ENCODE measurements around the gene IL16.

Gene IL16

DNA sequence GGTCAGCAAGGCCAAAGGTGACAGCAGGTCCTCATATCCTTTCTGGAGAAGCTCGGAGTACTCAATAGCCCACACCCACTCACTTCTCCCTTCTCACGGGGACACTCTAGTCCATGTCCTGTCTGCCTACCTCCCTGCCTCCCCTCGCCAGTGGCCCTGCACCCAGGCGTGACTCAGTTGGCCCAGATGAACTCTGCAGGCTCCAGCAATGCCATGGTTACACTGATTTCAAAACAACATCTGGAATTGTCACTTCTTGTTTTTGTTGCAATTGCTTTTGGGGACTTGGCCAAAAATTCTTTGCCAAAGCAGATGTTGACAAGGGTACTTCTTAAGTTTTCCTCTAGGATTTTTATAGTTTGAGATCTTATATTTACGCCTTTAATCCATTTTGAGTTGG is 13.0 kb downstream of the IL16 start:
- DNase-seq (ENCODE audit: low read depth) = no peak

DNA sequence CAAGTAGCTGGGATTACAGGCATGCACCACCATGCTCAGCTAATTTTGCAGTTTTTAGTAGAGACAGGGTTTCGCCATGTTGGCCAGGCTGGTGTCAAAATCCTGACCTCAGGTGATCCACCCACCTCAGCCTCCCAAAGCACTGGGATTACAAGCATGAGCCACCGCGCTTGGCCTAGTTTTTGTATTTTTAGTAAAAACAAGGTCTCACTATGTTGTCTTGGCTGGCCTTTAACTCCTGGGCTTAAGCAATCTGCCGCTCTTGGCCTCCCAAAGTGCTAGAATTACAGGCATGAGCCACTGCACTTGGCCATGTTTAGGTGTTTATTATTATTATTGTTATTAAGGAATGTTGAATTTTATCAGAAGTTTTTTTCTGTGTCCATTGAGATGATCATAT is 14.7 kb downstream of the IL16 start:
- DNase-seq (ENCODE audit: low read depth) = no peak

DNA sequence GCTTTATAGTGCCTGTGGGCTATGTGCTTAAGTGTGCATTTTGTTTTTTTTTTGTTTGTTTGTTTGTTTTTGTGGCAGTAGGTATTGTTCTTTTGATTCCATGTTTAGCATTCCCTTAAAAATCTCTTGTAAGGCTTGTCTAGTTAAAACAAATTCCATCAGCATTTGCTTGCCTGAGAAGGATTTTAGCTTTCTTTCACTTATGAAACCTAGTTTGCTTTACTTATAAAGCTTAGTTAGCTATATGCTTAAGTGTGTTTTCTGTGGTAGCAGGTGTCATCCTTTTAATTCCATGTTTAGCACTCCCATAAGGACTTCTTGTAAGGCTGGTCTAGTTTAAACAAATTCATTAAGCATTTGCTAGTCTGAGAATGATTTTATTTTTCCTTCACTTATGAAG is 17.3 kb downstream of the IL16 start:
- no peak for DNase-seq (ENCODE audit: low read depth)

DNA sequence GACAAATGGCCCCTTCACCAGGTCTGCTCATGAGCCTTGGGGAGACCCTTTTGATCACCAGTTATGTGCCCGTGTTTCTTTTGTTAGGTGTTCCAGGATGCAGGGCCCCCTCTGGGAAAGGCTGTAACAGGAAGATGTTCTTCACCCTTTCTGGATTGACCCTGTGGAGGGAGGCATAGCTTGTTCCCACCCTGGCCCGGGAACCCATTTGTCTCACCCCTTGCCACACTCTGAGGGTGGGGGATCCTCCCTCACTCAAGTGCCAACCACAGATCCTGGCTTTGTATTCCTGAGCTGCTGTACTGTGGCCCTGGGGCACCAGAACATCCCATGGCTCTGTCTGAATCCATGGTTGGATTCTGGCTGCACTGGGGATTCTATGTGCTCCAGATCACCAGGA is 18.9 kb downstream of the IL16 start:
- DNase-seq (ENCODE audit: low read depth) = no peak

DNA sequence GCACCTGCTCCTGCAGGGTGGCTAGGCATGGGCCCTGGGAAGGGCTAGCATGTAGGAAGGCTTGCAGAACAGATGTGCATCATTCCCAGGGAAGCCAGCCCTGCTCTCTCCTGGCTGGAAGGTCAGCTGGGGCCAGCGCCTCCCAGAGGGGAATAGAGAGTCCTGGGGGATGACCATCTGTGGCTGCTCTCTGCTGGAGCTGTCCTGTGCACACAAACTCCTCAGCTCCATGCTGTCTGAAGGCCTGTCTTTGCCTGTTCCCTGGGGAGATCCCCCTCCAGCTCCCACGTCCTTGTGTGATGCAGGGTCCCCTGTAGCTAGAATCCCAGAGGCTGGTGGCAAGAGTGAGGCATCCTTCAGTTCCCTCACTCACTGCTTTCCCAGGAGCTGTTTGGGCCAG is 19.3 kb downstream of the IL16 start:
- DNase-seq (ENCODE audit: low read depth) = no peak

DNA sequence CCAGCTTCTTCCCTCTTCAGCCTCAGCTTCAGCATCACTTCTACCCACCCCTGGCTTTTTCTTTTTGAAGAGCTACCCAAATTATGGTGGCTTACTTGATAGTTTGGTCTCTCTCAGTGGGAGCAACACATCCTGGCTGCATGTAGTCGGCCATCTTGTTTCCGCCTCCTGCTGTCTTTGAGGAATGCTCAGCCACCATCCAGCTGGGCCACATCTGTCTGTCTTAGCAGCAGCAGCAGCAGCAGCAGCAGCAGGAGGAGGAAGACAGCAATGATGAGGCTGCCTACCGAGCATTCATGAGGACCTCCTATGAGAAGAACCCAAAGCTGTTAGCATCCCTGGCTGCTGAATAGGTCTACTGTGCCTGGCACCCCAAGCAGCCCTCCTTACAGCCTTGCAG is 19.7 kb downstream of the IL16 start:
- DNase-seq (ENCODE audit: low read depth) = no peak

DNA sequence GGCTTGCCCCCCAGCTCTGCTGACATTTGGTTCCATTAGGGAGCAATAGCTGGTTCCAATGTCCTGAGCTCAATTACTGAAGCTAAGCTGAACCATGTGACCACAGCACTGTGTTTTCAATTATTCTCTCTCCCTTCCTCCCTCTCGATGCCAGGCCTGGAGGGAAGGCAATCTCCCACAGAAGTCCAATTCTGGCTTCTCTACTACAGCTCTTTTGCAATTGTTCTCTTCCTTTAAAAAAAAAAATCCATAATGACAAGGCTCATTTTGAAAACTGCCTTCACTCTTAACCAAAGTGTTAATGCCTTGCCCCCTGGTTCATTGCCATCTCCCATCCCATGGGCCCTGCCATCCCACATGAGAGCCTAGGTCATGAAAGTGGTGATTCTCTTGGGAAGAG is 24.8 kb downstream of the IL16 start:
- peak; percentile 47 for DNase-seq (ENCODE audit: low read depth)

DNA sequence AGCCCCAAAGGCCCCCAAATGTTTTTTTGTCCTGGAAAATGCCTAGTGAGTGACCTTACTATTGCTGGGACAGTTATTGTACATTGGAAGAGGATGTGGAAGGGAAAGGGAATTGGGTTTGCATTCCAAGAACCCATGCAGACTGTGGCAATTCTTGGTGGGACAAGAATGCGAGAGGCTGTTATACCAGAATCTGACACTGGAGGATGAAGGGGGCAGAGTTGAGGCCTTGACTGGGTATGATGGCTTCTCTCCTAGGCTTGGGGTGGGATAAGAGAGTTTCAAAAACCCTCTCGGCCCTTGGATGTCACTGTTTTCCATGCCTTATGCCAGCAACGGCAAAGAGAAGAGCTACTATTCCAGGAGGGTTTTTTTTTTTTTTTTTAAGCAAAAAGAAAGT is 25.3 kb downstream of the IL16 start:
- no peak for DNase-seq (ENCODE audit: low read depth)

DNA sequence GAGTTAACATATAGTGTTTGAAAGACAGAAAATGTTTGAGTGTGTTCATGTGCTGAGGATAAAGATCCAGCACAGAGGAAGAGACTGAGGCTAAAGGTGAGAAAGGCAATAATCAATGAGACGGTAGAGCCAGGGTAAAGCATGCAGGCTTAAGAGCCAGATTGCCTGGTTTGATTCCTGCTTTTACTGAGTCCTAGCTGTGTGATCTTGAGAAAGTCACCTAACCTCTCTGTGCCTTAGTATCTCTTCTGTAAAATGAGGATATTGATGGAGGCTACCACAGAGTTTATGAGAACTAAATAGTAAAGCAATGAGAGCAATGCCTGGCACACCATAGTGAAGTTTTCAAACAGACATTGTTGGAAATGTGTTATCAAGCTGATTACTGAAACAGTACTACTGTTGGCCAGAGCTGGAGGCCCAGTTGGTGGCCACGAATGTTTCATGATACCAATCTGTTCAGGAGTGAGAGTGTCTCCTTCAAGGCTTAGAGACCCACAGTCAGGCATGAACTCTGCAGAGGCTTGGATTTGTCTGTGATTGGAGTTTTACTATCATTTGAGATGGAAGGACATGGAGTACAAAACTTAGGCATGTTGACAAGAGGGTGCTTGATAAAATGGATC is 26.8 kb downstream of the IL16 start:
- DNase-seq (ENCODE audit: low read depth) = no peak

DNA sequence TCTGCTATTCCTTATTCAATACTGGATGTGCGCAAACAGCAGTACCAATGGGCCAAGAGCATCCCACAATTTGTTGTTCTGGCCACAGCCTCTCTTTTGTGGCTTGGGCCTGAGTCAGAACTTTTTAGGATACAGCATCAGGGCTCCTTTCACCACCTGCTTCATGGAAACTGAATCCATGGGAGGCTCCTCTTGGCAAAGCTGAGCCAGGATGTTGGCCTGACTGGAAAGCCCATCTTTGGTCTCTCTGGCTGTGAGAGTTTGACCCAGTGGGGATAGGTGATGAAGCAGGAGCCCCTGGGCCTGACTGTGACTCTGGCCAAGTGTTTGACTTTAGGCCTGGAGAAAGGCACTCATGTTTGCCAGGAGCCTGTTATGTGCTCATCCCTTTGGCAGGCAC is 27.6 kb downstream of the IL16 start:
- no peak for DNase-seq (ENCODE audit: low read depth)

DNA sequence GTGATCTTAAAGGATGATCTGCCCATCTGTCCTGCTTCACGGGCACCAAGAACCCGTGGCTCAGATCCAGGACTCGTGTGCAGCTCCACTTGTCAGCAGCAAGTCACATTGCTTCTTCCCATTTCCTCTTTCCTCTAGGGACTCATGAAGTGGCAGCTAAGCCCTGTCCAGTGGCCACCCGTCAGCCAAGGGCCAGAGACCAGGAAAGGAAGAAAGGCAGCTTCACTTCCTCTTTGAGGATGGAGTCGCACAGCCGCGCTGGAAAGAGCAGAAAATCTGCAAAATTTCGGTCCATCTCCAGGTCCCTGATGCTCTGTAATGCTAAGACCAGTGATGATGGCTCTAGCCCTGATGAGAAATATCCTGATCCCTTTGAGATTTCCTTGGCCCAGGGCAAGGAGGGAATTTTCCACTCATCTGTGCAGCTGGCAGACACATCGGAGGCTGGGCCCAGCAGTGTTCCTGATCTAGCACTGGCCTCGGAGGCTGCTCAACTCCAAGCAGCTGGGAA is 28.5 kb downstream of the IL16 start:
- no peak for DNase-seq (ENCODE audit: low read depth)

DNA sequence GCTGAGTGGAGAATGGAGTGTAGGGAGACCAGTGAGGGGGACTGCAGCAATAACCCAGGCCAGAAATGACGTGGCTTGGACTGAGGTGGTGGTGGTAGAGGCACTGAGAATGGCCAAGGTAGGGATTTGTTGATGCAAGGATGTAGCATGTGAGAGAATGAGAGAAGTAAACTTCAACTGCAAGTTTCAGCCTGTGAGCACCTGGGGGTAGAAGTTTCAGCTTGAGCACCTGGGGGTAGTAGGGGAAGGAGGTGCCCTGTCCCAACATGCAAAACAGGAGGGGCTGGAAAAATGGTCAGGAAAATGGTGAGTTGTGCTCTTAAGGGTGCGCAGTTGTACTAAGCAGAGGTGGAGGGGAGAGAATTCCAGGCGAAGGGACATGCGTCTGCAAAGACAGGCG is 31.0 kb downstream of the IL16 start:
- no peak for DNase-seq (ENCODE audit: low read depth)

DNA sequence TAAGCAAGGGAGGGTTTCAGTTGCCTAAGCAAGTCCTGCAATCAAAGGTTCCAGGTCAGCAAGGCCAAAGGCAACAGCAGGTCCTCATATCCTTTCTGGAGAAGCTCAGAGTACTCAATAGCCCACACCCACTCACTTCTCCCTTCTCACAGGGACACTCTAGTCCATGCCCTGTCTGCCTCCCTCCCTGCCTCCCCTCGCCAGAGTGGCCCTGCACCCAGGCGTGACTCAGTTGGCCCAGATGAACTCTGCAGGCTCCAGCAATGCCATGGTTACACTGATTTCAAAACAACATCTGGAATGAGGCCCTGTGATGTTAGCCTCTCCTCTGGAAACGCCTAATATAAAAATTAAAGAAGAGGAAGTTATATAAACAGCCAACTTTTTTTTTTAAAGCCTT is 32.9 kb downstream of the IL16 start:
- no peak for DNase-seq (ENCODE audit: low read depth)

DNA sequence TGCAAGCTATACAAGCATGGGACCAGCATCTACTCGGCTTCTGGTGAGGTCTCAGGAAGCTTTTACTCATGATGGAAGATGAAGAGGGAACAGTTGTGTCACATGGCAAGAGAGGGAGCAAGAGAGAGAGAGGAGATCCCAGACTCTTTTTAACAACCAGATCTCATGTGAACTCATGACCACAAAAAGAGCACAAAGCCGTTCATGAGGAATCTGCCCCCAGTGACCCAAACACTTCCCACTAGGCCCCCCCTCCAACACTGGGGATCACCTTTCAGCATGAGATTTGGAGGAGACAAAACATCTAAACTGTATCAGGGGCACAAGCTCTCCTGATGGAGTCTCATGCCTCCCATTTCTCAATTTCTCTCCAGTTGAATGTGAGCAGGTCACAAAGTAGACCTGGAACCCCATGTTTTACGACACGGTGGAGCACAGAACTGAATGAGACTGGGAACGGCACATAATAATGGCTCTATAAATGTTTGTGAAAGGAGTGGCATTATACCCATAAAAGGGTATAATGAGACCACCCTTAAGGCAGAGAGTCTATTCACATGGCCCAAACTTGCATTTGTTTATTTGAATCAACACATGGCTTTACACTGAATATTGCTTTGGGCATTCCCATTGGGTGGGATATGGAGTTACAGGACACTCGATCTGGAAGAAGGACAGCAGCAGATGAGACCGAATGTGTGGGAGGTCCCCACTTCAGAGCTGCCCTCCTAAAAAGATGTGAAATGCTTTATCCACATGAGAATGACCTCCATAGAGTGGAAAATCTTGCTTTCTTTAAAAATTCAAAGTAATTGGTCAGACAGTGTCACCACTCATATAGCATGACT is 38.8 kb downstream of the IL16 start:
- no peak for DNase-seq (ENCODE audit: low read depth)

DNA sequence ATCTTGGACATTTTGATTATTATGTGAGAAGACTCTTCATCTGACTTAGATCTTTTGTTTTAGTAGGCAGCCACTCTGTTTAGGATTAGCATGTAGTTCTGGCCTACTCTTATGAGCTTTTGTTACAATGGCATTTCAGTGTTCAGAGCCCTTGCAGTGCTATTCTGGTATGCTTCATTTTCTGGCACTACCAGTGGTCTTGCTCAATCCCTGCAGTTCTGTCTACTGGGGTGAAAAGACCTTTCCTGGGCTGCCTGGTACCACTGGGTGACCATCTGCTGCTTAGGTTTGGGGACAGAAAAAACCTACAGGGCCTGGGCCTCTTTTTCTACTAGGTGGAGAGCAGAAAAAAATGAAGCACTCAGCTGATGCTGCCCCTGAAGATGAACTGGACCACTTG is 42.5 kb downstream of the IL16 start:
- DNase-seq (ENCODE audit: low read depth) = no peak

DNA sequence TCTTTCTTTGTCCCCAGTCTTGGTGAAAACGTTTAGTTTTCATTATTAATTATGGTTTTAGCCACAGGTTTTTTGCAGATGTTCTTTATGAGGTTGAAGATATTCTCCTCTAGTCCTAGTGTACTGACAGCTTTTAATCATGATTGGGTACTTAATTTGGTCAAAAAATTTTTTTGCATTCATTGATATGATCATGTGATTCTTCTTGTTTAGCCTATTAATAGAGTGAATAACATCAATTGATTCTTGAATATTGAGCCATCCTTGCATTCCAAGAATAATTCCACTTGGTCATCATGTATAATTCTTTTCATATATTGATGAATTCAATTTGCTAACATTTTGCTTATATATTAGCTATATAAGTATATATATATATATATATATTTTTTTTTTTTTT is 46.1 kb downstream of the IL16 start:
- DNase-seq (ENCODE audit: low read depth) = no peak

DNA sequence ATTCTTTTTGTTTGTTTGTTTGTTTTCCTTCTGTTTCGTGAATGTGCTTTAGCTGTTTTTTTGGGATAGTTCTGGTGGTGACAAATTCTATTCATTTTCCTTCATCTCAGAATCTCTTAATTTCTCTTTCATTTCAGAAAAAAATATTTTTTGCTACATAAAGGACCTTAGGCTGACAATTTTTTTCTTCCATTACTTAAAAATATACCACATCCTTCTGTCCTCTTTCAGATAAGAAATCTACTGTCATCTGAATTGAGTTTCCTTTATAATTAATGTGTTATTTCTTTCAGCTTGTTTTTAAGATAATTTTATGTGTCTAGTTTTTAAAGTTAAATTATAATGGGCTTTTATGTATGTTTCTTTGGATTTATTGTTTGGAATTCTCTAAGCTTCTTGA is 47.6 kb downstream of the IL16 start:
- DNase-seq (ENCODE audit: low read depth) = no peak

DNA sequence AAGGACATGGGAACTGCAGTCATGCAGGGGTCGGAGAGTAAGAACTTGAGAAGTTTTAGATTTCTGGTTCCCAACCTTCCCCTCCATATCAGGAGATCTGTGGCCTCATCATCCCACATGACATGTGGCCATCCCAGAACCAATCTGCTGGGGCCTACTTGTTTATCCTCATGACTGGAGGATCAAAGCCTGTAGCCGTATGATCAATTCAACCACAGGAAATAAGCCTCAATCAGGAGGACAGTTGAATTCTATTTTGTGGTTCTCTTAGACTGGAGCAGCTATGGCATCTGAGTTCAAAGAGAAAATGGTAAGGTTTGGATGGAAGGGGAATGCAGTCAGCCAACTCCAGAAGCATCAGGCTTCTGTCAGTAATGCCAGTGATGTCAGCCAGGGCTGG is 57.2 kb downstream of the IL16 start:
- no peak for DNase-seq (ENCODE audit: low read depth)

DNA sequence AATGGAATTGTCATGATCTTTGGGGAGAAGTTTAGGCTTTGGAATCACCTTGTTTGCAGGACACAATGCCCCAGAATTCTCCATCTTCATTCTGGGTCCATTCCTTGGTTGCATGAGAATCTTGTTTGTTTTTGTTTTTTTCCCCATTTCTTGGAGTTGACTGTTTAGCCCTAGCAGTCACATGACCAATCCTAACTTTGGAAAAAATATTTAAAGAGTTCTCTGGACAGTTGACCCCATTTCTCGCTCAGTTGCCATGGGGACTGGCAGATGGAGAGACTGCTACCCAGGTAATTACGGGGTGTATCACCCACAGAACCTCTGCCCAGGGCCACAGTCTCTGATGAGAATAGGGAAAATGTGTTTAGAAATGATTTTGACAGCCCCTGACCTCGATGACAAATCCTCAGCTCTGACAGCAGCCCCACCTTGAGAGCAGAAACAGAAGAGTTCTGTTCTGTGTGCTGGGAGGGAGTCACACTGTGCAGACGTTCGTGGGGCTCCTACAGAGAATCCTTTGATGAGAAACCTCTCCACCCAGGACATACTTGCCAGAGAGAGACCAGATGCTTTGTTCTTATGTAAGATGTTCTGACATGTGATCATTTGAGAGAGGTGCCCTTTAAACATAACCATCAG is 57.7 kb downstream of the IL16 start:
- no peak for DNase-seq (ENCODE audit: low read depth)

DNA sequence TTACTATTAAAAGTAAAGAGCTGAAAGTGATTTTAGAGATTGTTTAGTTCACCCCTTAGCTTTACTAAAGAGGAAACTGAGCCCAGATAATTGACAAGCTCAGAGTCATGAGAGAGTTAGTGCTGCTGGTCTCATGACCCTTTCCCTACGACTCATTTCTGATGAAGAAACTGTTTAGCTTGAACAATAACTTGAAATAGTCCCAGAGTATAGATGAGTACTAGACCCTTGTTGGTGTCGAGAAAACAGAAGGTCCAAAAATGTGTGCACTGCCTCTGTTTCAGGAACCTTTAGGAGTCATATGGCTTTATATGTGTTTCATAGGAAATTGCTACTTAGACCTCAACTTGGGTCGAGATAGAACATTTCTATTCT is 58.2 kb downstream of the IL16 start:
- no peak for DNase-seq (ENCODE audit: low read depth)

DNA sequence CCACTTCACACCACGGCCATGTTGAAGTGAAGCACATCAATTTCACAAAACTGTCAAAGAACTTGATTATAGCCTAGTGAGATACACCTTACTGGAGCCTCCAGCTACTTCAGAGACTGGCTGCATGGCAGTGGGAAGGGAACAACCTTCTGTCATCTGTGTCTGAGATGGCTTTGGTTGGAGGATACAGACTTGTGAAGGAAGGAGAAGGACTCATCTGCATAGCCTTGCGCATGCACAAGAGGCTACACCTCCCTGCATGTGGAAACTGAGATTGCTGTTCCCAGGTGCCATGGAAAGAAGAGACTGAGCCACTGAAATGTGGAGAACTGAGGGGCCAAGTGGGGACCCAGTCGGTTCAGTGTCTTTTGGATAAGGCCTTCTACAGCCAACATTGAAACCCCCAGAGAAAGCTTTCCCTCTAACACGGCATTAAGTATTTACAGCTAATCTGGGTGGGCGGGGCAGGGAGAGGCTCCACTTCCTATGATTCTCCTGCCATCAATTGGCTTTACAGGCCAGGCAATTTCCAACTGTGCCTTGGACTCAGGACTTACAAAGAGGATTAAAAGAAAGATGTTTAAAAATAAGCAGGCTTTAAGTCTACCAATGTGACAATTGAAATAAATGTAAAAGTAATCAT is 58.8 kb downstream of the IL16 start:
- DNase-seq (ENCODE audit: low read depth) = no peak

DNA sequence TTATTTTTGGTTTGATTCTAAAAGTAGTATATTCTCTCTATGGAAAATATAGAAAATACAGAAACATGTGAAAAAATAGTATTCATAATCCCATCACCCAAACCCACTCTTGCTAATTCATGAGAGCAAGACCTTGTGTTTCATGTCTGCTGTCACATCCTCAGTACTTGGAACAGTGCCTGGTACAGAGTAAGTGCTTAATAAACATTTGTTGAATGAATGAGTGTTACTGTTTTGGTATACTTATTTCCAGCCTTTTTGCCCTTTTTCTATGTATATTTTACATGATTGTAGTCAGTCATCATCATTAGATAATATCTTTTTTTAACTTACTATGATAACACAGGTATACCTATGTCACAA is 59.3 kb downstream of the IL16 start:
- no peak for DNase-seq (ENCODE audit: low read depth)

DNA sequence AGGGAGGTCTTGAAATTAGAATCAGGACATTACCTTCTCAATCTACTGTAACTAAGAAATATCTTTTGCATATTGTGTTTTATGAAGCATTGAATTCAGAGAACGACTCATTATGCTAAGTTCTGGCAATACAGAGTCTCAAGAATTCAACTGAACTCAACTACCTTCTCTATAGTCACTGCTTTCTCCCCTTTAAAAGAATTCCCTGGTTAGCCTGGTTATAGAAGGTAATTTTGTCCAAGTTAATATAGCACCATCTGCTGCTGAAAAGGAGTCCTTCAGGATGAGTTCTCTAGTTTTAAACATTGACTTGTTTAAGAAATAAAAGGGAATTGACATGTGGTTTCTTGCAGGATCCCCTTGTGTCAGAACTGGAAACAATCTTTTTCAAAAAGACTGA is 60.2 kb downstream of the IL16 start:
- peak; percentile 59 for DNase-seq (ENCODE audit: low read depth)
